HCEC 1CT (cell line): ENCODE results near the gene CELSR1.

Experiments
- DNase-seq: peaks from one replicate; pipeline ENCODE4 v3.0.0-alpha.2; 2017

Gene CELSR1

GRCh38 chr22:46372686-46373085, 164.7 kb downstream of the CELSR1 start:
- no peak for DNase-seq

GRCh38 chr22:46371623-46372226, 165.7 kb downstream of the CELSR1 start:
- no peak for DNase-seq

GRCh38 chr22:46370584-46371291, 166.7 kb downstream of the CELSR1 start:
- DNase-seq: no peak

- no peak for DNase-seq
These were observed 167.5 kb downstream of the CELSR1 start for GRCh38 chr22:46369716-46370583.

GRCh38 chr22:46368871-46369715, 168.3 kb downstream of the CELSR1 start:
- no peak for DNase-seq

GRCh38 chr22:46368422-46368821, 169.0 kb downstream of the CELSR1 start:
- DNase-seq: no peak

- DNase-seq: no peak
These were observed 169.7 kb downstream of the CELSR1 start for GRCh38 chr22:46367707-46368191.

- no peak for DNase-seq
These were observed 170.4 kb downstream of the CELSR1 start for GRCh38 chr22:46366801-46367706.

GRCh38 chr22:46366327-46366731, 171.1 kb downstream of the CELSR1 start:
- no peak for DNase-seq

GRCh38 chr22:46365166-46365624, 172.2 kb downstream of the CELSR1 start:
- DNase-seq: no peak

GRCh38 chr22:46364341-46365165, 172.9 kb downstream of the CELSR1 start:
- no peak for DNase-seq

- DNase-seq: no peak
These were observed 173.7 kb downstream of the CELSR1 start for GRCh38 chr22:46363611-46364321.

- DNase-seq: no peak
These were observed 174.4 kb downstream of the CELSR1 start for GRCh38 chr22:46362934-46363515.

GRCh38 chr22:46362203-46362933, 175.1 kb downstream of the CELSR1 start:
- no peak for DNase-seq

- no peak for DNase-seq
These were observed 175.6 kb downstream of the CELSR1 start for GRCh38 chr22:46361826-46362202.

GRCh38 chr22:46360891-46361290, 176.5 kb downstream of the CELSR1 start:
- no peak for DNase-seq

- no peak for DNase-seq
These were observed 177.3 kb downstream of the CELSR1 start for GRCh38 chr22:46360097-46360496.

- DNase-seq: no peak
These were observed 178.1 kb downstream of the CELSR1 start for GRCh38 chr22:46359362-46359761.

- no peak for DNase-seq
These were observed 178.7 kb downstream of the CELSR1 start for GRCh38 chr22:46358766-46359165.
